ENCODE data around the gene ESPNL.

- TF ChIP-seq POLR2A (IDR thresholded peaks at IDR 0.05) (no peak), CTCF (IDR thresholded peaks at IDR 0.05) (no peak)
Observed at GRCh38 chr2:238099714-238100048, 459 bp upstream of the ESPNL start.
